ENCODE data around the gene SLIT2. TPM values are rescaled to one million over a fixed set of nuclear protein-coding genes. Genes with fewer than 3 reads are reported as not detected.

The SLIT2 gene
- polyA plus RNA-seq, 1 donor (not counting 4 experiments of a cell fraction or from before 2014, with no cell fraction given), result 7.5 TPM

DNA sequence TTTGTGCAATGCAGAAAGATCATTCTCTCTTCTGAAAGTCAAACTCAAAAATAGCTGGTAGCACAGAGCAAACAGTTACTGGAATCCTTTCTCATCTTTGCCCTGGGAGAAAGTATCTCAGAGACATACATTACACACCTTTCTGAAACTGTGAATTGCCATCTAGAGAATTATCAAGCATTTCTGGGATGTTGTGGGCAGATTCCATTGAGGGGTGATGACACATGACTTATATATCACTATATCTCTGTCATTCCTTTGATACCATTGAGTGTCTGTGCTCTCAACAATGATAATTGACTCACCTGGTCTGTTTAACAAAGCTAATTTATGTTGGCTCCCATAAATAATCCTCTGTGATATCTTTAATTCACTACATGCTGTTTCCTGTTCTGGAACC, 13.0 kb downstream of the SLIT2 start:
- no peaks in the 10 kb centered on the region for H4K20me1 ChIP-seq (ENCODE audit: control insufficient read depth, extremely low read depth, insufficient read depth, low read length)
- H3K4me1 ChIP-seq (ENCODE audit: control insufficient read depth, extremely low read depth, insufficient read depth, low read length), result peaks cover 27% of the 10 kb centered on the region
- no peaks in the 10 kb centered on the region for H3K27me3 ChIP-seq (ENCODE audit: control insufficient read depth, extremely low read depth, insufficient read depth, low read length)
- no peaks in the 10 kb centered on the region for H3K36me3 ChIP-seq (ENCODE audit: control insufficient read depth in 2 of 2, extremely low read depth in 1 of 2, insufficient read depth in 2 of 2, low read length in 2 of 2)
- dilution Hi-C loops (cut with MboI; ENCODE audit: extremely low pct_ligation_motif_present, low sequenced_read_pairs), result no loop called here
- H3K4me2 ChIP-seq (ENCODE audit: control insufficient read depth, extremely low read depth, insufficient read depth, low read depth, low read length), result peak overlapping the region; percentile 38
- no peak overlapping the region for H3K9ac ChIP-seq (ENCODE audit: control insufficient read depth, extremely low read depth, insufficient read depth, low read length)
- FAIRE-seq (peak; percentile 88), DNase-seq (ENCODE audit: low read depth, low spot score) (peak; percentile 61)
- no peaks in the 10 kb centered on the region for H3K9me3 ChIP-seq (ENCODE audit: control insufficient read depth, low read depth, low read length)
- TF ChIP-seq, protein P1, sequence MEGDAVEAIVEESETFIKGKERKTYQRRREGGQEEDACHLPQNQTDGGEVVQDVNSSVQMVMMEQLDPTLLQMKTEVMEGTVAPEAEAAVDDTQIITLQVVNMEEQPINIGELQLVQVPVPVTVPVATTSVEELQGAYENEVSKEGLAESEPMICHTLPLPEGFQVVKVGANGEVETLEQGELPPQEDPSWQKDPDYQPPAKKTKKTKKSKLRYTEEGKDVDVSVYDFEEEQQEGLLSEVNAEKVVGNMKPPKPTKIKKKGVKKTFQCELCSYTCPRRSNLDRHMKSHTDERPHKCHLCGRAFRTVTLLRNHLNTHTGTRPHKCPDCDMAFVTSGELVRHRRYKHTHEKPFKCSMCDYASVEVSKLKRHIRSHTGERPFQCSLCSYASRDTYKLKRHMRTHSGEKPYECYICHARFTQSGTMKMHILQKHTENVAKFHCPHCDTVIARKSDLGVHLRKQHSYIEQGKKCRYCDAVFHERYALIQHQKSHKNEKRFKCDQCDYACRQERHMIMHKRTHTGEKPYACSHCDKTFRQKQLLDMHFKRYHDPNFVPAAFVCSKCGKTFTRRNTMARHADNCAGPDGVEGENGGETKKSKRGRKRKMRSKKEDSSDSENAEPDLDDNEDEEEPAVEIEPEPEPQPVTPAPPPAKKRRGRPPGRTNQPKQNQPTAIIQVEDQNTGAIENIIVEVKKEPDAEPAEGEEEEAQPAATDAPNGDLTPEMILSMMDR (optimal IDR thresholded peaks at IDR 0.05 in 1 of 3, IDR thresholded peaks at IDR 0.05 in 1 of 3, conservative IDR thresholded peaks at IDR 0.05 in 1 of 3; ENCODE audit: extremely low read depth in 1 of 3, insufficient read depth in 2 of 3, low read length in 3 of 3), result no peak
- TF ChIP-seq EZH2 (IDR thresholded peaks at IDR 0.05; ENCODE audit: low read length), result no peak
- H3K9me1 ChIP-seq (ENCODE audit: control insufficient read depth, extremely low read depth, insufficient read depth, low read length), result no peaks in the 10 kb centered on the region
- H3K27ac ChIP-seq (ENCODE audit: control insufficient read depth, insufficient read depth, low read length), result peak overlapping the region; percentile 6
- H3K79me2 ChIP-seq (ENCODE audit: control insufficient read depth, insufficient read depth, low read length), result no peaks in the 10 kb centered on the region
- no peak overlapping the region for H2AFZ ChIP-seq (ENCODE audit: control insufficient read depth, low read length)
- H3K4me3 ChIP-seq (ENCODE audit: control insufficient read depth in 2 of 3, extremely low read depth in 1 of 3, insufficient read depth in 2 of 3, low read depth in 1 of 3, low read length in 3 of 3), result peak overlapping the region in 1 of 3 experiments; percentile 18

DNA sequence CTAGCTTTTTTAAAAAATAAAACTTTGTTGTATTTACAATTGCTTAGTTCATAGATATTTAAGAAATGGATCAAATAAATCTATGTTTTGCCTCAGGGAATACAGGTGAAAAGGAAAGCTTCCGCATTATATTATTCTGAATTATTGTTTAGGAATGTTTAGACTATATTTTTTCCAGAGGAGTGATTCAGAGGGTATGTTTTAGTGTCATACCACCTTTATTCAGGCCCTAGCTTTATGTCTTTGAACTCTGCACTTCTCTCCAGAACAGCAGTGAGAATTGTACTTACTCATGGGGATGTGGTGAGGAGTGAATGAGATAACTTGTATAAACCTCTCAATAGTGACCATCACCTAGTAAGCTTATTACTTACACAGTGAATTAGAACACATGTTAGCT, 14.0 kb downstream of the SLIT2 start:
- Histone ChIP-seq H3K4me3 (ENCODE audit: control insufficient read depth in 2 of 3, extremely low read depth in 1 of 3, insufficient read depth in 2 of 3, low read depth in 1 of 3, low read length in 3 of 3) (no peak overlapping the region), H3K9me3 (ENCODE audit: control insufficient read depth, low read depth, low read length) (no peaks in the 10 kb centered on the region), H3K79me2 (ENCODE audit: control insufficient read depth, insufficient read depth, low read length) (no peaks in the 10 kb centered on the region), H4K20me1 (ENCODE audit: control insufficient read depth, extremely low read depth, insufficient read depth, low read length) (no peaks in the 10 kb centered on the region), H3K27me3 (ENCODE audit: control insufficient read depth, extremely low read depth, insufficient read depth, low read length) (no peaks in the 10 kb centered on the region), H3K9me1 (ENCODE audit: control insufficient read depth, extremely low read depth, insufficient read depth, low read length) (no peaks in the 10 kb centered on the region), H2AFZ (ENCODE audit: control insufficient read depth, low read length) (no peak overlapping the region), H3K4me1 (ENCODE audit: control insufficient read depth, extremely low read depth, insufficient read depth, low read length) (peaks cover 27% of the 10 kb centered on the region), H3K9ac (ENCODE audit: control insufficient read depth, extremely low read depth, insufficient read depth, low read length) (no peak overlapping the region), H3K36me3 (ENCODE audit: control insufficient read depth in 2 of 2, extremely low read depth in 1 of 2, insufficient read depth in 2 of 2, low read length in 2 of 2) (no peaks in the 10 kb centered on the region), H3K4me2 (ENCODE audit: control insufficient read depth, extremely low read depth, insufficient read depth, low read depth, low read length) (peak overlapping the region; percentile 17), H3K27ac (ENCODE audit: control insufficient read depth, insufficient read depth, low read length) (peak overlapping the region; percentile 21)
- peak; percentile 76 for DNase-seq (ENCODE audit: low read depth, low spot score)
- TF ChIP-seq, protein P1 (optimal IDR thresholded peaks at IDR 0.05 in 1 of 3, IDR thresholded peaks at IDR 0.05 in 1 of 3, conservative IDR thresholded peaks at IDR 0.05 in 1 of 3; ENCODE audit: extremely low read depth in 1 of 3, insufficient read depth in 2 of 3, low read length in 3 of 3), result no peak
- TF ChIP-seq EZH2 (IDR thresholded peaks at IDR 0.05; ENCODE audit: low read length), result no peak
- dilution Hi-C loops (cut with MboI; ENCODE audit: extremely low pct_ligation_motif_present, low sequenced_read_pairs), result no loop called here
- FAIRE-seq, result peak; percentile 69

All from keratinocyte (primary cell).